Gastroesophageal sphincter (tissue), 4 donors: ENCODE measurements around the gene CFAP53. TPM values are rescaled to one million over a fixed set of nuclear protein-coding genes. Genes with fewer than 3 reads are reported as not detected.

Experiments used
- ATAC-seq: fragments of 150-250 bp; one replicate; pipeline ENCODE4 v1.9.1; 2016; ENCODE audit warnings: mild to moderate bottlenecking, moderate library complexity
- H3K27ac ChIP-seq, 4 donors: fragments of 200-600 bp; sonication (generic) in 3 of 4; 1 replicate in 3 of 4; 2 replicates in 1 of 4; pipeline ENCODE4 v1.5.1; 2016 to 2019
- H3K27me3 ChIP-seq: fragments of 200-600 bp; sonication (generic); one replicate; pipeline ENCODE4 v1.5.1; 2019
- H3K36me3 ChIP-seq, 2 donors: fragments of 200-600 bp; sonication (generic); one replicate each; pipeline ENCODE4 v1.5.1; 2019; ENCODE audit warnings: control low read depth in 1 of 2
- H3K4me1 ChIP-seq, 3 donors: fragments of 200-600 bp; sonication (generic); 1 replicate in 2 of 3; 2 replicates in 1 of 3; pipeline ENCODE4 v1.5.1; 2016 to 2019; ENCODE audit warnings: control low read depth in 2 of 3
- H3K4me3 ChIP-seq, 2 donors: fragments of 200-600 bp; sonication (generic); one replicate each; pipeline ENCODE4 v1.5.1; 2019; ENCODE audit warnings: mild to moderate bottlenecking in 1 of 2, moderate library complexity in 1 of 2
- H3K9me3 ChIP-seq, 3 donors: fragments of 200-600 bp; sonication (generic); one replicate each; pipeline ENCODE4 v1.5.1; 2017 to 2019; ENCODE audit warnings: control low read depth in 2 of 3
- CTCF ChIP-seq, 4 experiments: fragments of 200-600 bp in 2 of 4; fragments of 450-650 bp in 2 of 4; sonication (generic) in 1 of 4; IDR thresholded peaks; one replicate each; pipeline ENCODE4 v1.5.1; 2017 to 2019; ENCODE audit warnings: antibody characterized with exemption in 4 of 4, mild to moderate bottlenecking in 2 of 4, moderate library complexity in 2 of 4
- EP300 ChIP-seq: sonication (generic); formaldehyde crosslinking; IDR thresholded peaks from one replicate; pipeline ENCODE4 v1.6.1; 2017; ENCODE audit warnings: antibody characterized with exemption, mild to moderate bottlenecking
- POLR2A ChIP-seq, 2 donors: fragments of 450-650 bp; IDR thresholded peaks; one replicate each; pipeline ENCODE4 v1.6.1; 2017; ENCODE audit warnings: antibody characterized with exemption in 2 of 2, mild to moderate bottlenecking in 2 of 2, moderate library complexity in 1 of 2
- POLR2AphosphoS5 ChIP-seq: sonication (generic); formaldehyde crosslinking; IDR thresholded peaks from one replicate; pipeline ENCODE4 v1.6.1; 2017; ENCODE audit warnings: antibody characterized with exemption
- WGBS, 2 donors: methylation state at CpG; one replicate each; pipeline ENCODE4 v1.1.5; 2018; ENCODE audit warnings: low coverage in 1 of 2; 5-methylcytosine and 5-hydroxymethylcytosine counted together
- total RNA-seq, 4 donors: library from RNA; depleted of rRNA; stranded (reverse); fragments of >200 nt; gene quantifications; one replicate each; pipeline ENCODE4 v1.1.0, GENCODE V29; 2016

CFAP53 gene
- total RNA-seq, 4 donors from 2014 or later = 0.45 TPM; not detected in 3

DNA sequence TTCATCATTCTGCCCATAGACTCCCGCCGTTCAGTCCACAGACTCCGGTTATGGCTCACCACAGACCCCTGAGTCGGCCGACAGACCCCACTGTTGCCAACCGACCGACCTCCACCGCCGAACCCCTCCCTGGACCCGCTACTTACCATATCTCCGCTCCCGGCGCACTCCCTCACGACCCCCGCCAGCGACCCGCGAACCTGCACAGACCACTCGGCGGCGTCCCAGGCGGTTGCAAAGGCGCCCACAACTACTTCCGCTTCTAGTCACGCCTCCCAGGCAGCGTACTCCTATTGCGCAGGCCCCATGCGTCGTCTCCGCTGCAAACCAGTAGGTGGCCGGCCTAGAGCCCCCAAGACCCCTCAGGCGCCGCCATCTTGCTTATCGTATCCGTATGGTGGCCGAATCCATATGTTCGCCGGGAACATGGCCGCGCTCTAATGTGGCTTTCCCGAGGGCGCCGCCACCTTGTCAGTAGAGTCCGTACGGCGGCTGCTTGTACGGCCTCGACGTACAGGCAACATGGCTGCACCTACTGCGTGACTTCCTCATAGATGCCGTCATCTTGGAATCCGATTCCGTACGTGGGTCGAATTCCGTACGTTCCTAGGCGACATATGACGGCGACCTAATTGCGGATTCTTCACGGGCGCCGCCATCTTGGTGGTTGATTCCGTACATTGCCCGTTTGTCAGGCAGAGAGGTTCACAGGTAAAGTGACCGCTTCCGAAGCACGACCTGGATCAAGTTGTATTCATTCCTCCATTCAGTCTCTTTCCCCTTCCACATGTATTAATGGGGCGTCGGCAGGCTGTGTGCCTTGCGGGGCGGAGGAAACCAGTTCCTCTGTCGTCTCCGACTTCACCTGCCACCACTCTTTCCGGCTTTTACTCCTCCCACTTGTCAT, 21.4 kb upstream of the CFAP53 start, which contains the start of gene CXXC1:
Gene CXXC1, minus strand, starts transcription at position 252 of the 907 bp plus-strand sequence. Its CDS starts 103 bp downstream, at position 149.
- H3K36me3 ChIP-seq = peaks cover 0 to 34% of the 10 kb centered on the region in 2 donors
- H3K4me3 ChIP-seq = peak within 1 kb of the TSS; percentile 52 to 77
- TF ChIP-seq POLR2AphosphoS5 = peak; percentile 82
- TF ChIP-seq POLR2A (IDR thresholded peaks at IDR 0.05) = peak in 1 of 2 donors; percentile 32
- peak in 3 of 4 experiments; percentile 57 to 72 (median 67) for TF ChIP-seq CTCF (IDR thresholded peaks at IDR 0.05)
- TF ChIP-seq EP300 = no peak
- peak within 1 kb of the TSS; percentile 61 to 96 (median 90) for H3K27ac ChIP-seq
- H3K4me1 ChIP-seq = peaks cover 0 to 20% (median 0%) of the 10 kb centered on the region in 3 donors
- H3K27me3 ChIP-seq = no peaks in the 10 kb centered on the region
- H3K9me3 ChIP-seq = no peaks in the 10 kb centered on the region
- 0% methylated on average over 9 to 35 of the region's 76 CpGs for WGBS, 2 donors
- ATAC-seq = peak; percentile 96

GRCh38 chr18:50287028-50287440, 20.7 kb upstream of the CFAP53 start:
- ATAC-seq = peak; percentile 2
- no peak for TF ChIP-seq POLR2AphosphoS5
- no peak for TF ChIP-seq POLR2A (IDR thresholded peaks at IDR 0.05)
- TF ChIP-seq EP300 = no peak
- TF ChIP-seq CTCF (IDR thresholded peaks at IDR 0.05) = no peak

GRCh38 chr18:50286391-50287027, 20.2 kb upstream of the CFAP53 start:
- no peaks in the 10 kb centered on the region for H3K27me3 ChIP-seq
- peaks cover 0 to 30% (median 4%) of the 10 kb centered on the region in 3 donors for H3K4me1 ChIP-seq
- peaks cover 0 to 39% of the 10 kb centered on the region in 2 donors for H3K36me3 ChIP-seq
- H3K9me3 ChIP-seq = no peaks in the 10 kb centered on the region
- ATAC-seq = no peak
- 21 to 24% methylated on average over 10 to 18 of the region's 23 CpGs for WGBS, 2 donors
- TF ChIP-seq POLR2AphosphoS5 = no peak
- TF ChIP-seq EP300 = no peak
- no peak for TF ChIP-seq CTCF (IDR thresholded peaks at IDR 0.05)
- TF ChIP-seq POLR2A (IDR thresholded peaks at IDR 0.05) = no peak
- peak overlapping the region; percentile 52 to 77 for H3K4me3 ChIP-seq
- peak overlapping the region; percentile 61 to 96 (median 90) for H3K27ac ChIP-seq

More at GRCh38 chr18:50287028-50287440, 20.7 kb upstream of the CFAP53 start:
- peaks cover 0 to 27% (median 2%) of the 10 kb centered on the region in 3 donors for H3K4me1 ChIP-seq
- peaks cover 0 to 39% of the 10 kb centered on the region in 2 donors for H3K36me3 ChIP-seq
- H3K9me3 ChIP-seq = no peaks in the 10 kb centered on the region
- H3K4me3 ChIP-seq = peak overlapping the region; percentile 52 to 77
- 0 to 2% methylated on average over 12 to 25 of the region's 27 CpGs for WGBS, 2 donors
- H3K27ac ChIP-seq = peak overlapping the region; percentile 61 to 96 (median 90)
- H3K27me3 ChIP-seq = no peaks in the 10 kb centered on the region

DNA sequence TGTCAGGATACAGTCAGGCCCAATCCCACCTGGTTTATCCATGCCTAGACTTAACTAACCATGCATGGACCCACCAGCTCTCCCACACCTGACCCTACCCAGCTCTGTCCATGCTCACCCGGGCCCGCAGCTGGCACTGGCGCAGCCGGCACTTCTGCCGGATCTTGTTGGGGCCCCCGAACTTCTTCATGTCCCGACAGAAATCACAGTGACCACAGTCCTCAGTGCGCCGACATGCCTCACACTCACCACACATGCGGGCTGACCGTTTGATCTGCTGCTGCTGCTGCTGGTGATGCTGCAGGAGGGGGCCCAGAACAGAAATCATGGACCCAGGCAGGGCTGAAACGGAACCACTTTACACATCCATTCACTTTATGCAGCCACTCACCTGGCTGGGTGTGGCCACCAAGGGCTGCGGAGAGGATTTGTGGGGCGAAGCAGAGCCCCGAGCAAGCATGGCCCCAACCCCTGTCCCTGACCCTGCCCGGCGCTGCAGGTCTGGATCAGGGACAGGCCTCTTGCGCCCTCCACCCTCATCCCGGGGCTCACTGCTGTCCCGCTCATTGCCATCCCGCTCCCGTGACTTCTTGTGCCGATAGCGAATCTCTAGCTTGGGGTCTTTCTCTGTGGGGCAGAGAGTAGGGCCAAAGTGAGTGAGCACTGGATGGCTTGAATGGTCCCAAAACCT, 19.5 kb upstream of the CFAP53 start:
- WGBS, 2 donors = 79 to 97% methylated on average over 3 to 5 of the region's 24 CpGs
- TF ChIP-seq CTCF (IDR thresholded peaks at IDR 0.05) (no peak), POLR2A (IDR thresholded peaks at IDR 0.05) (no peak), POLR2AphosphoS5 (no peak)

More for the DNA sequence above, 19.5 kb upstream of the CFAP53 start:
- Histone ChIP-seq H3K27me3 (no peaks in the 10 kb centered on the region), H3K4me1 (peaks cover 0 to 32% (median 4%) of the 10 kb centered on the region in 3 donors), H3K27ac (peak overlapping the region in 3 of 4 donors; percentile 88 to 96 (median 91)), H3K36me3 (peaks cover 0 to 39% of the 10 kb centered on the region in 2 donors), H3K9me3 (no peaks in the 10 kb centered on the region), H3K4me3 (no peak overlapping the region)
- no peak for ATAC-seq
